GM18502 (cell line): ENCODE measurements around the gene COPS7A.
"Not testable (repeated sequence)": the region's sequence is repeated elsewhere in the genome, so short reads cannot be mapped to it uniquely, and the experiment has no call there.

Source experiments
- ATAC-seq: cut with Tn5 transposase; IDR thresholded peaks from one replicate; pipeline ENCODE4 v1.9.1; 2021; ENCODE audit warnings: mild to moderate bottlenecking; ENCODE audit not compliant: unreplicated experiment, poor library complexity

COPS7A gene

DNA sequence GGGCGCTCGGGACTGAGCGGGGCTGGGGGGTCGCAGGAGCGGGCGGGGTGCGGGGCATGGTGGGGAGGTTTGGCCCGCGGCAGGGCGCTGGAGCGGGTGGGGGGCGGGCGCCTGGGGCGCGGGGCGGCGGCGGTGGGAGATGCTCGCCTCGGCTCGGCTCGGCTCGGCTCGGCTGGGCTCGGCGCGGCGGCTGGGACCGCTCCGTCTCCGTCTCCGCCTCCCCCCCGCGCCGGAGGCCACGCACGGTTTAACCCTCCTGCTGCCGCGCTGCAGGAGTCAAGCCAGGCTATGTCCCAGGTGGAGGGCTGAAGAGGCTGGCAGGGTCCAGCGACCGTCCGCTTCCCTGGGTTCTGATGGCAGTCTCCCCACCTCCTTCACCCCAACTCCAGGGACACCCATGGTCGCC, 23.2 kb upstream of the COPS7A start, which contains the start of gene PIANP:
PIANP (minus strand) TSS at position 170 of the 406 bp plus-strand sequence. CDS start 2,754 bp downstream, outside the sequence.
- no peak for ATAC-seq

DNA sequence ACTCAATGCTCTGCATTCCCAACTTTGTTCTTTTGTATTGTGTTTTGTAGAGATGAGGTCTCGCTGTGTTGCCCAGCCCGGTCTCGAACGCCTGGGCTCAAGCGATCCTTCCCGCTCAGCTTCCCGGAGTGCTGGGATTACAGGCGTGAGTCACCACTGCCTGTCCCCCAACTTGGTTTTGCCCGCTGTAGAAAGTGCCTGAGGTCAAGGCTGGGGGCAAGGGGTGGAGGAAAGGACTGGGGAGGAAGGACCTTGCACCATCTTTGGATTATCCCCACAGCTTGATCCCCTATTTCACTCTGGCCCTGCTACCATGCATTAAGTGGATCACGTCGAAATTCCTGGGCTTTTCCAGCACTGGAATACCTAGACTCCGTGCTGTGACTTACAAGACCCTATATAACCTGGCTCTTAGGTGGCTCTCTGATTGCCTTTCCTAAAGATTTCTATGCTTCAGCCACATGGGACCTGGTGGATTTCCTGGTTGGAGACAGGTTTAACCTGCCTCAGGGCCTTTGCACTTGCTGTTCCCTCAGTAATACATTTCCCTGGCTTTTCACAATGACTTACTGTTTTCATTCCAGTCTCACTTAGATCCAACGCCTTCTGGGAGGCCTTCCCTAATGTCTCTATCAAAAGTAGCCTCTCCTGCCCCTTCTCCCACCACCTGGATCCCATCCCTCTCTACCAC, 22.6 kb upstream of the COPS7A start:
- ATAC-seq, result no peak

DNA sequence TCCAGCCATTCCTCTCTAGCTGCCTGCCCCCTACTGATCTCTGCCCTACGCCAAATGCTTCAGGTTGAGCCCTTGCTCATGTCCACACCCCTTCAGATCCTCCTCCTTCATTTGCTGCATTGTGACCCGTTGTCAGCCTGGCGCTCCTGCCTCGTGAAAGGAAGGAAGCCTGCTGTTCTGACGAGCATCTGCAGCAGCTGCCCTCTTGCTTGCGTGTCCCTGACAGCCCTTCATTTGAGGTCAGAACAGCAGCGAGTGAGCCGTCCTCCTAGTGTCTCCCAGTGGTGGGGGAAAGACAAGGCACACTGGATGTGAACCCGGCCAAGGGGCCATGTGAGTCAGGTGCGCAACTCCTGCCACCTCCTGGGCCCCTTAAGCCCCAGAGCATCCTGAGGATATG, 20.2 kb upstream of the COPS7A start:
- no peak for ATAC-seq

DNA sequence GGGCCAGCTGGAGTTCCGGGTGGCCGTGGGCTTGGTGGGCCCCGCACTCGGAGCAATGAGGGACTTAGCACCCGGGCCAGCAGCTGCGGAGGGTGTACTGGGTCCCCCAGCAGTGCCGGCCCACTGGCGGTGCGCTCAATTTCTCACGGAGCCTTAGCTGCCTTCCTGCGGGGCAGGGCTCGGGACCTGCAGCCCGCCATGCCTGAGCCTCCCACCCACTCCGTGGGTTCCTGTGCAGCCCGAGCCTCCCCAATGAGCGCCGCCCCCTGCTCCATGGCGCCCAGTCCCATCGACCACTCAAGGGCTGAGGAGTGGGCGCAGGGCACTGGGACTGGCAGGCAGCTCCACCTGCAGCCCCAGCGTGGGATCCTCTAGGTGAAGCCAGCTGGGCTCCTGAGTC, 15.5 kb upstream of the COPS7A start:
- ATAC-seq, result not testable (repeated sequence)

DNA sequence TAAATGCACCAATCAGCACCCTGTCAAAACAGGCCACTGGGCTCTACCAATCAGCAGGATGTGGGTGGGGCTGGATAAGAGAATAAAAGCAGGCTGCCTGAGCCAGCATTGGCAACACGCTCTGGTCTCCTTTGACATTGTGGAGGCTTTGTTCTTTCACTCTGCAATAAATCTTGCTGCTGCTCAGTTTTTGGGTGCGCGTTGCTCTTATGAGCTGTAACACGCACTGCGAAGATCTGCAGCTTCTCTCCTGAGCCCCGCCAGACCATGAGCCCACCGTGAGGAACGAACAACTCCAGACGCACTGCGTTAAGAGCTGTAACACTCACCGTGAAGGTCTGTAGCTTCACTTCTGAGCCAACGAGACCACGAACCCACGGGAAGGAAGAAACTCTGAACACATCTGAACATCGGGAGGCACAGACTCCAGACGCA, 14.9 kb upstream of the COPS7A start:
- no peak for ATAC-seq

DNA sequence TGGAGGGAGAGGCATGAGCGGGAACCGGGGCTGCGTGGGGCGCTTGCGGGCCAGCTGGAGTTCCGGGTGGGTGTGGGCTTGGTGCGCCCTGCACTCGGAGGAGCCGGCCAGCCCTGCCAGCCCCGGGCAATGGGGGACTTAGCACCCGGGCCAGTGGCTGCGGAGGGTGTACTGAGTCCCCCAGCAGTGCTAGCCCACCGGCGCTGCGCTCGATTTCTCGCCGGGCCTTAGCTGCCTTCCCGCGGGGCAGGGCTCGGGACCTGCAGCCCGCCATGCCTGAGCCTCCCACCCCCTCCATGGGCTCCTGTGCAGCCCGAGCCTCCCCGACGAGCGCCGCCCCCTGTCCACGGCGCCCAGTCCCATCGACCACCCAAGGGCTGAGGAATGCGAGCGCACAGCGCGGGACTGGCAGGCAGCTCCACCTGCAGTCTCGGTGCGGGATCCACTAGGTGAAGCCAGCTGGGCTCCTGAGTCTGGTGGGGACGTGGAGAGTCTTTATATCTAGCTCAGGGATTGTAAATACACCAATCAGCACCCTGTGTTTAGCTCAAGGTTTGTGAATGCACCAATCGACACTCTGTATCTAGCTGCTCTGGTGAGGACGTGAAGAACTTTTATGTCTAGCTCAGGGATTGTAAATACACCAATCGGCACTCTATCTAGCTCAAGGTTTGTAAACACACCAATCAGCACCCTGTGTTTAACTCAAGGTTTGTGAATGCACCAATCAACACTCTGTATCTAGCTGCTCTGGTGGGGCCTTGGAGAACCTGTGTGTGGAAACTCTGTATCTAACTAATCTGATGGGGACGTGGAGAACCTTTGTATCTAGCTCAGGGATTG, 7.6 kb upstream of the COPS7A start:
- ATAC-seq, result not testable (repeated sequence)

DNA sequence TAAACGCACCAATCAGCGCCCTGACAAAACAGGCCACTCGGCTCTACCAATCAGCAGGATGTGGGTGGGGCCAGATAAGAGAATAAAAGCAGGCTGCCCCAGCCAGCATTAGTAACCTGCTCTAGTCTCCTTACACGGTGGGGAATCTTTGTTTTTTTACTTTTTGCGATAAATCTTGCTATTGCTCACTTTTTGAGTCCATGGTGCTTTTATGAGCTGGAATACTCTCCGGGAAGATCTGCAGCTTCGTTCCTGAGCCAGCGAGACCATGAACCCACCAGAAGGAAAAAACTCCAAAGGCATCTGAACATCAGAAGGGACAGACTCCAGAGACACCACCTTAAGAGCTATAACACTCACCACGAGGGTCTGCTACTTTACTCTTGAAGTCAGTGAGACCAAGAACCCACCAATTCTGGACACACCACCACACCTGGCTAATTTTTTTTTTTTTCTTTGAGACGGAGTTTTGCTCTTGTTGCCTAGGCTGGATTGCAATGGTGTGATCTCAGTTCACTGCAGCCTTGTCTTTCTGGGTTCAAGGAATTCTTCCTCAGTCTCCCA, 6.9 kb upstream of the COPS7A start:
- no peak for ATAC-seq

DNA sequence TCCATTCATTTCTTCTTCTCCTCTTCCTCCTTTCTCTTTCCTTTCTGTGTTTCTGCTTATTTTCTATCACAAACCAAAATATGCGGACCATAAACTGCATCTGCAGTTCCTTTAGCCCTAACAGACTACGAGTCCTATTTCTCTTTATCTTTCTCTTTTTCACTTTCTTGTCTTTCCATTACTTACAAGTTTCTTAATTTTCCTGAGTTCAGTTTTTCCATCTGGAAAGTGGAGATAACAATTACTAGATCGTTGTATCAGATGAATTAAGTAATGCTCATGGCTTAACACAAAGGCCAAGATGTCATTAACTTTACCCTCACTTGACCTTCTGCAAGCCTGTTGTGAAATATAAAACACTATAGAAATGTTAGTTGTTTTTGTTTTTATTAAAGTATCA, 983 bp upstream of the COPS7A start:
- ATAC-seq, result no peak

DNA sequence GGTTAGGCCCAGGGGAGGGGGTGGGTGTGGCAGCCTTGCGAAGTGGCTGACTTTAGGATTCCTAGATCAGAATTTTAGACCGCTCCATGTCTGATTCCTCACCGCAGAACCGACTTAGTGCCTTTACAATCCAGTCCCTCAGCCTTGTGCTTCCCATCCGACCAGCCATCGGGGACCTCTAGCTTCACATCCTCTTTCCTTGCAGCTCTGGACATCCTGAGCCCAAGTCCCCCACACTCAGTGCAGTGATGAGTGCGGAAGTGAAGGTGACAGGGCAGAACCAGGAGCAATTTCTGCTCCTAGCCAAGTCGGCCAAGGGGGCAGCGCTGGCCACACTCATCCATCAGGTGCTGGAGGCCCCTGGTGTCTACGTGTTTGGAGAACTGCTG, 557 bp downstream of the COPS7A start:
- ATAC-seq, result peak; percentile 21

DNA sequence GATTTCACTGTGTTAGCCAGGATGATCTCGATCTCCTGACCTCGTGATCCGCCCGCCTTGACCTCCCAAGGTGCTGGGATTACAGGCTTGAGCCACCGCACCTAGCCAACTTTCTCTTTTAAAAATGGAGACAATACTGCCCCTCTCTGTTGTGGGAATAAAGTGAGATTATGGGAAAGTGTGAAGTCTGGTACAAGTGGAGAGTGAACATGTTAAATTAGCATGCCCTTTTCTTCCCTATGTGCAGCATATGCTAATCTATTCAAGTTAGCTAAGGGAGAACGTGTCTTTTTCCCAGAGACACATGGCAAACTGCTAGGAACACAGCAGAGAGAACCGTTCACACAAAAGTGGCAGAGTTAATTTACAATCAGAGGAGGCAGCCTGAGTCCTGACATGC, 1.5 kb downstream of the COPS7A start:
- no peak for ATAC-seq

DNA sequence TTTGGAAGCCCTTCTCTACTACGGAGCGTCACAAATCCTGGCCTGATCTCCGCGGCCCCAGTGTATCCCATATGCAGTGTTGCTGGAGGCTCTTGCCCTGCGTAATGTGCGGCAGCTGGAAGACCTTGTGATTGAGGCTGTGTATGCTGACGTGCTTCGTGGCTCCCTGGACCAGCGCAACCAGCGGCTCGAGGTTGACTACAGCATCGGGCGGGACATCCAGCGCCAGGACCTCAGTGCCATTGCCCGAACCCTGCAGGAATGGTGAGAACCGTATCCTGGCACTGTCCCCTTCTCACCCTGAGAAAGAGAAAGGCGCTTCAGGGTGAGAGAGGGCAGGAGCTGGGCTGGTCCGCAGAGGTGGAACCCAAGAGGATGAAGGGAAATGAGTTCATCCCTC, 5.3 kb downstream of the COPS7A start:
- no peak for ATAC-seq

DNA sequence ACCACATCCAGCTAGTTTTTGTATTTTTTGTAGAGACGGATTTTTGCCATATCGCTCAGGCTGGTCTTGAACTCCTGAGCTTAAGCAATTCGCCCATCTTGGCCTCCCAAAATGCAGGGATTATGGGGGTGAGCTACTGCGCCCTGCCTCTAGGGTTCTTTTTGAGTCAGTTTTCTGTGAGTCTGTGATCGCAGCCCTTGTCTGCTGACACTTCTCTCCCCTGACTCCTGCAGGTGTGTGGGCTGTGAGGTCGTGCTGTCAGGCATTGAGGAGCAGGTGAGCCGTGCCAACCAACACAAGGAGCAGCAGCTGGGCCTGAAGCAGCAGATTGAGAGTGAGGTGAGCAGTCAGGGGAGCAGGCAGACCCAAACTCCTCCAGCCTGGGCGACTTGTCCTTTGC, 6.3 kb downstream of the COPS7A start:
- ATAC-seq, result no peak

DNA sequence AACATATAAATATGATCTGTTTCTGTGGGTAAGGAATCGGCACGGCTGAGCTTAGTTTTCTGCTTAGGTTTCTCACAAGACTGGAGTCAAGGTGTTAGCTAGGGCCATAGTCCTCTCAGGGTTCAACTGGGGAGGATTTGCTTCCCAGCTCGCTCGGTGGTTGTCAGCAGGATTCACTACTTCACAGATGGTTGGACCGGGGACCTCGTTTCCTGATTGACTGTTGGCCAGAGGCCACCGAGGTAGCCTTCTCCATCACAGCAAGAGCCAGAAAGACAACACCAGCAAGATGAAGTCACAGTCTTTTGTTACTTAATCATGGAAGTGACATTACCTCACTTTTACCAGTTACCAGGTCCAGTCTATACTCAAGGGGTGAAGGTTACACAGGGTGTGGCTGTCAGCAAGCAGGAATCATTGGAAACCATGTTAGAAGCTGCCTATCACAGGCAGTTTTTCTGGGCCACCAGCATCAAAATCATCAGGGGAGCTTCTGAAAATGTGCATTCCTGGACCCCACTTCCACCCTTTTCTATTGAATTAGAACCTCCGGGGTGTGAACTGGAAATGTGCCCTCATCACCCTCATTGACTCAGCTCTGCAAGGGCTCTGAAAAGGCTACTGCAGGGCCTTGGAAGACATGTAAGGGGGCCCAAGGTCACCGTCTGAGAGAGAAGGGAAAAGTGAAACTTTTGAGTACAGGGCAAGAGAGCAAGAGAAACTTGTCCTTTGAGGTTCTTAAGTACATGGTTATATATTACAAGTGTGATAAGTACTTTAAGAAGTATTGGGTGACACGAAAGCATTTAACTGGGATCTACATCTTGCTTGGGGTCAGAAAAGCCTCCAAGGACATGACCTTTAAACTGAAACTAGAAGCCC, 10.9 kb downstream of the COPS7A start:
- no peak for ATAC-seq

DNA sequence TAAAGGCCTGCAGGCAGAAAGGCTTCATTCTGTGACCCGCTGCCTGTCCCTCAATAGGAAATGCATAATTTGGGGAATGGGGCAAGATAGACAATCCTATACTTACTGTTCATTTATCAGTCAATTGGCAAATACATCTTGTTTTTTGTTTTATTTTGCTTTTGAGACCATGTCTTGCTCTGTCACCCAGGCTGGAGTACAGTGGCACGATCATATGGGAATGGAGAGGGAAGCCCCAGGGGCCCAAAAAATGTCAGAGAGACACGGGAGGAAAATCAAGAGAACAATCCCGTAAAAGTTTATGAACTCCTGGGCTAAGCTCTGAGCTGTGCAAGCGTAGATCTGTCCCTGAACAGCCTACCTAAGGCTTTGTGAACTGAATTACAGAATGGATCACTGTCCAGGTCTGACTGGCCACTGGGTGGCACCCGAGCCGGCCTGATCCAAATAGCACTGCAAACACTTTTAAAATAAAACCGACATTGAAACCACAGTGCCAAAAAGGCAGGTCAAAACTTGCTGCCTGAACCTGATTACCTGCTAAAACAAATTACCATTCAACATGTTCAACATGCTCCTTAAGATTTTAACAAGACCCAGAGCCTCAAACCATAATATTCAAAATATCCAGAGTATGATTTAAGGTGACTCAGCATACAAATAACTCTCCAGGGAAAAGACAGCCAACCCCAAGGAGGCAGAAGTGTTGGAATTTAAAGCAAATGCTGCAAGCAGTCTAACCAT, 11.8 kb downstream of the COPS7A start:
- ATAC-seq, result no peak

DNA sequence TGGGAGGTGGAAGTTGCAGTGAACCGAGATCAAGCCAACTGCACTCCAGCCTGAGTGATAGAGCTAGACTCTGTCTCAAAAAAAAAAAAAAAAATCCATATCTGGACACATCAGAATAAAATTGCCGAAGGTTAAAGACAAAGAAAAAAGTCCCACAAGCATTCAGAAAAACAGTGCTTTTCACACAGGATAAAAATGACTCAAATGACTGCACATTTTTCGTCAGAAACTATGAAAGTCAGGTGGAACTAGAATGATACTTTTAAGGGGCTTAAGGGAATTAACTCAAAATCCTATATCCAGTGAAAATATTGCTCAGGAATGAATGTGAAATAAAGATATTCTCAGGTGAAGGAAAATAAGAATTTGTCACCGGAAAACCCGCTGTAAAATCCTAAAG, 12.9 kb downstream of the COPS7A start:
- no peak for ATAC-seq

DNA sequence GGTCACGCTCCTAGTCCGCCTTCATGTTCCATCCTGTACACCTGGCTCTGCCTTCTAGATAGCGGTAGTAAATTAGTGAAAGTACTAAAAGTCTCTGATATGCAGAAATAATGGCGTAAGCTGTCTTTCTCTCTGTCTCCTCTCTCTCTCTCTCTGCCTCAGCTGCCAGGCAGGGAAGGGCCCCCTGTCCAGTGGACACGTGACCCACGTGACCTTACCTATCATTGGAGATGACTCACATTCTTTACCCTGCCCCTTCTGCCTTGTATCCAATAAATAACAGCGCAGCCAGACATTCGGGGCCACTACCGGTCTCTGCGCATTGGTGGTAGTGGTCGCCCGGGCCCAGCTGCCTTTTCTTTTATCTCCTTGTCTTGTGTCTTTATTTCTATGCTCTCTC, 18.2 kb downstream of the COPS7A start:
- not testable (repeated sequence) for ATAC-seq

DNA sequence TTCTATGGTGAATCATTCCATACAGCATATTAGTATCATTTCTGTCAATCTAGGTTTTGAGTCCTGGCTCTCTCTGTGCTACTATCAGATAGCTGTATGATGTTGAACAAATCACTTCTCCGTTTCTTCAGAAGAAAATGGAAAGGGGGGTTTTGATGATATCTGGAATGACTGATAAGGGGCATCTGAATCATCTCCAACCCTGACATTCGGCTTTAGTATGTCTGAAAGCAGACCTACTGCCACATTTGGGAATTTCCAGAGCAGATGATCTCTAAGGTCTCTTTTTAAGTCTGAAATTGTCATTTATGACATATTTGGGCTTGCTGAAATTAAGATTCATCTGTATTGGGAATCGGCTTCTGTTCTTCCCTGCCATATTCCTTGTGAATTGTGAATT, 19.0 kb downstream of the COPS7A start:
- no peak for ATAC-seq

DNA sequence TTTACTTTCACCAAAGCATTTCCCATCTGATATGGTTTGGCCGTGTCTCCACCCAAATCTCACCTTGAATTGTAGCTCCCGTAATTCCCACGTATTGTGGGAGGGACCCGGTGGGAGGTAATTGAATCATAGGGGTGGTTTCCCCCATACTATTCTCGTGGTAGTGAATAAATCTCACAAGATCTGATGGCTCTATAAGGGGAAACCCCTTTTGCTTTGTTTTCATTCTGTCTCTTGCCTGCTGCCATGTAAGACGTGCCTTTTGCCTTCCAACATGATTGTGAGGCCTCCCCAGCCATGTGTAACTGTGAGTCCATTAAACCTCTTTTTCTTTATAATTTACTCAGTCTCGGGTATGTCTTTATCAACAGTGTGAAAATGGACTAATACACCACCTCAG, 19.5 kb downstream of the COPS7A start:
- ATAC-seq, result not testable (repeated sequence)

DNA sequence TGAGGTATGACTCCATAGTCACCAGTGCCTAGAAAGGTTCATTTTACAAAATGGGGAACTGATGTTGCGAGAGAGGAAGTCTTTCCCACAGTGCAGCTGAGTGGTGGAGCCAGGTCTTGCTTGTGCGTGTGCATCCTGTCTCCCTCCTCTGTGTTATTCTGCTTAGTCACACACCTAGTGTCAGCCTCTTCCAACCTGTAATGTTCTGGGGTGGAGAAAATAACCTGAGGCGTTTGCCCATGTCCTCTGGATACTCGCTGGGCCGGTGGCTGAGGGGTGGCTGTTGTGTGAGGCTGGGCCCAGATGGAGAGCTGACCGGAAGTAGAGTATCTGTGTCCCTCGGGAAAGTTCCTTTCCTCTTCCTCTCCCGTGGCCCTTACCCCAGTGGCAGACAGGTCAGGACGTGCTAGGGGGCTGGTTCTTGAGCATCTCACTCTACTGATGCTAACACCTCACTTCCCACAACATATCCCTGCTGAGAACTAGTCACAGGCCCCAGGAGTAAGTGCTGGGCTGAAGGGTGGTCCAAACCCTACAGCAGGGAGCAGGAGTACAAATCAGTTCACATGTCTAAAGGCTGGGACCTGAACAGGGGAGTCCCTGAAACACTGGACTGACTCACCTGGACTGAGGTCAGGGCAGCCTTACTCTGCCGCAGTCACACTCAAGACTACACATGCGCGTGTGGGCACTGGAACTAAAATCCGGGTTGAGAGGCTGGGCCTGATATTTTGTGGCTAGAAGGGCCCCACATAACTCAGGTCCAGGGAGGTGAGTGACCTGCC, 22.1 kb downstream of the COPS7A start:
- ATAC-seq, result no peak
